Measurements from ENCODE around the gene ZNF518B. TPM values are rescaled to one million over a fixed set of nuclear protein-coding genes. Genes with fewer than 3 reads are reported as not detected.

Gene ZNF518B
- total and polyA plus RNA-seq, 9 of the 15 experiments (the other 6 are each of a cell fraction or from before 2014, with no cell fraction given), result 13.1 to 48.9 (median 37.5) TPM

DNA sequence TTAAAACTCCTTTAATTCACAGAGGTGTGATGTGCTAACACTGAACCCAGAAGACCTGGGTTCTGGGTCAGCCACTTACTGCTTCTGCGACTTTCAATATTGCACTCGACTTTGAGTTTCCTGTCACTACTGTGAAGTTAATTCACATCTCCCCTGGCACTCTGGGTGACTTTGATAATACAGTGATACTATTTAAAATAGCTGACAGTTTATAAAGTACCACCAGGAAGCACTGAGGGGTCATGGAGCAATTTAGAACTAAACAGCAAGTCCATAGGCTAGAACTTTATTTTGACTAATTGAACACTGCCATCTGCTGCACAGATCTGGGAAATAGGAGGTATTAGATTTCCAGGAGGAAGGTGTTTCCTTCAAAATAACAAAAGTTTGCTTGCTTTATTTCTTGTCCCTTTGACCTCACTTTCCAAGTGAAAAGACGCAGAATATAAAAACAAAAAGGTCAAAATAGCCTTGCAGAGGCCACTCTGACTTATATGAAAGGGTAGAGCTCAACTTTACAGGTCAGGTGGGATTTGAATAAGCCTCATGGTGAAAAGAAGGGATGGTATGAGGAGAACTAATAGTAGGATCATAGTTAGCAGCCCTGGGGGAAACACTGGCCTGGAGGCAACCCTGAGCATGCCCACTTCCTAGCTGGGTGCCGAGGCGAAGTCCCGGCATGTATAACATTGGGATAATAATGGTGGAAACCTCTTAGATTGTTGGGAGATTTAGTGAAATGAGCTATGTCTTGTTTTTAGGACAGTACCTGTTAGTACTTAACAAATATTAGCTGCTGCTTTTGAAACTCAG lies 53.4 kb downstream of the ZNF518B start:
- peak overlapping the region in 1 of 2 experiments; percentile 27; a peak in 1 of 4 replicates for H3K9ac ChIP-seq (ENCODE audit: insufficient read depth in 1 of 2, low read depth in 2 of 2, low read length in 2 of 2)
- WGBS (ENCODE audit: insufficient coverage, low coverage, missing lambda C conversion rate), result 35% methylated on average over 6 of the region's 6 CpGs
- peak; percentile 94 for ATAC-seq
- H3K27ac ChIP-seq (ENCODE audit: extremely low read depth, low read depth, low read length), result peak overlapping the region; percentile 61
- no peaks in the 10 kb centered on the region for H3K79me2 ChIP-seq (ENCODE audit: control insufficient read depth, insufficient read depth, low read length)
- no peak overlapping the region for H3K4me3 ChIP-seq
- peaks cover 0 to 16% of the 10 kb centered on the region in 2 experiments; a peak in 3 of 5 replicates for H3K4me1 ChIP-seq (replicated peaks in 1 of 2; ENCODE audit: control insufficient read depth in 2 of 2, insufficient read depth in 2 of 2, low read length in 2 of 2)
- DNase-seq (ENCODE audit: extremely low read depth in 1 of 4, low spot score in 3 of 4), result peak; percentile 33 to 79 (median 48)
- H3K27me3 ChIP-seq (ENCODE audit: control insufficient read depth in 2 of 2, insufficient read depth in 2 of 2, low read length in 2 of 2), result no peaks in the 10 kb centered on the region
- no peak overlapping the region for H3K4me2 ChIP-seq (ENCODE audit: insufficient read depth, low read length)
- no TSS peak for BruUV-seq (replicated peaks)
- in situ Hi-C loops (cut with MboI) (loop anchor here (5.0 kb wide), 1 partner anchor 237 kb away; no protein-coding TSS in a partner anchor), intact Hi-C loops (cut with micrococcal nuclease) (loop anchor here (1.0 to 5.0 kb wide), 9 partner anchors 77 to 332 kb away; no protein-coding TSS in a partner anchor)
- ChIA-PET POLR2A (interaction anchor here (0.6 to 3.9 kb wide), 8 partner anchors 107 to 286 kb away, joined by 3 to 14 read pairs (median 4); no protein-coding TSS in a partner anchor), CTCF (ENCODE audit: low intra/inter-chr PET ratio) (interaction anchor here (0.7 to 3.7 kb wide), 6 partner anchors 146 to 246 kb away, joined by 3 to 36 read pairs (median 14); no protein-coding TSS in a partner anchor)
- H3K9me1 ChIP-seq (ENCODE audit: control insufficient read depth, insufficient read depth, low read length), result no peaks in the 10 kb centered on the region
- peak overlapping the region; percentile 76 for H2AFZ ChIP-seq (ENCODE audit: low read depth, low read length)
- no peaks in the 10 kb centered on the region for H3K36me3 ChIP-seq (ENCODE audit: control insufficient read depth, insufficient read depth, low read length)
- H4K20me1 ChIP-seq (replicated peaks; ENCODE audit: control insufficient read depth, insufficient read depth, low read length), result no peaks in the 10 kb centered on the region
- H3K9me3 ChIP-seq (replicated peaks; ENCODE audit: control insufficient read depth, insufficient read depth, low read depth, low read length), result no peaks in the 10 kb centered on the region
- peak; percentile 91 for FAIRE-seq
- TF ChIP-seq, protein P1, sequence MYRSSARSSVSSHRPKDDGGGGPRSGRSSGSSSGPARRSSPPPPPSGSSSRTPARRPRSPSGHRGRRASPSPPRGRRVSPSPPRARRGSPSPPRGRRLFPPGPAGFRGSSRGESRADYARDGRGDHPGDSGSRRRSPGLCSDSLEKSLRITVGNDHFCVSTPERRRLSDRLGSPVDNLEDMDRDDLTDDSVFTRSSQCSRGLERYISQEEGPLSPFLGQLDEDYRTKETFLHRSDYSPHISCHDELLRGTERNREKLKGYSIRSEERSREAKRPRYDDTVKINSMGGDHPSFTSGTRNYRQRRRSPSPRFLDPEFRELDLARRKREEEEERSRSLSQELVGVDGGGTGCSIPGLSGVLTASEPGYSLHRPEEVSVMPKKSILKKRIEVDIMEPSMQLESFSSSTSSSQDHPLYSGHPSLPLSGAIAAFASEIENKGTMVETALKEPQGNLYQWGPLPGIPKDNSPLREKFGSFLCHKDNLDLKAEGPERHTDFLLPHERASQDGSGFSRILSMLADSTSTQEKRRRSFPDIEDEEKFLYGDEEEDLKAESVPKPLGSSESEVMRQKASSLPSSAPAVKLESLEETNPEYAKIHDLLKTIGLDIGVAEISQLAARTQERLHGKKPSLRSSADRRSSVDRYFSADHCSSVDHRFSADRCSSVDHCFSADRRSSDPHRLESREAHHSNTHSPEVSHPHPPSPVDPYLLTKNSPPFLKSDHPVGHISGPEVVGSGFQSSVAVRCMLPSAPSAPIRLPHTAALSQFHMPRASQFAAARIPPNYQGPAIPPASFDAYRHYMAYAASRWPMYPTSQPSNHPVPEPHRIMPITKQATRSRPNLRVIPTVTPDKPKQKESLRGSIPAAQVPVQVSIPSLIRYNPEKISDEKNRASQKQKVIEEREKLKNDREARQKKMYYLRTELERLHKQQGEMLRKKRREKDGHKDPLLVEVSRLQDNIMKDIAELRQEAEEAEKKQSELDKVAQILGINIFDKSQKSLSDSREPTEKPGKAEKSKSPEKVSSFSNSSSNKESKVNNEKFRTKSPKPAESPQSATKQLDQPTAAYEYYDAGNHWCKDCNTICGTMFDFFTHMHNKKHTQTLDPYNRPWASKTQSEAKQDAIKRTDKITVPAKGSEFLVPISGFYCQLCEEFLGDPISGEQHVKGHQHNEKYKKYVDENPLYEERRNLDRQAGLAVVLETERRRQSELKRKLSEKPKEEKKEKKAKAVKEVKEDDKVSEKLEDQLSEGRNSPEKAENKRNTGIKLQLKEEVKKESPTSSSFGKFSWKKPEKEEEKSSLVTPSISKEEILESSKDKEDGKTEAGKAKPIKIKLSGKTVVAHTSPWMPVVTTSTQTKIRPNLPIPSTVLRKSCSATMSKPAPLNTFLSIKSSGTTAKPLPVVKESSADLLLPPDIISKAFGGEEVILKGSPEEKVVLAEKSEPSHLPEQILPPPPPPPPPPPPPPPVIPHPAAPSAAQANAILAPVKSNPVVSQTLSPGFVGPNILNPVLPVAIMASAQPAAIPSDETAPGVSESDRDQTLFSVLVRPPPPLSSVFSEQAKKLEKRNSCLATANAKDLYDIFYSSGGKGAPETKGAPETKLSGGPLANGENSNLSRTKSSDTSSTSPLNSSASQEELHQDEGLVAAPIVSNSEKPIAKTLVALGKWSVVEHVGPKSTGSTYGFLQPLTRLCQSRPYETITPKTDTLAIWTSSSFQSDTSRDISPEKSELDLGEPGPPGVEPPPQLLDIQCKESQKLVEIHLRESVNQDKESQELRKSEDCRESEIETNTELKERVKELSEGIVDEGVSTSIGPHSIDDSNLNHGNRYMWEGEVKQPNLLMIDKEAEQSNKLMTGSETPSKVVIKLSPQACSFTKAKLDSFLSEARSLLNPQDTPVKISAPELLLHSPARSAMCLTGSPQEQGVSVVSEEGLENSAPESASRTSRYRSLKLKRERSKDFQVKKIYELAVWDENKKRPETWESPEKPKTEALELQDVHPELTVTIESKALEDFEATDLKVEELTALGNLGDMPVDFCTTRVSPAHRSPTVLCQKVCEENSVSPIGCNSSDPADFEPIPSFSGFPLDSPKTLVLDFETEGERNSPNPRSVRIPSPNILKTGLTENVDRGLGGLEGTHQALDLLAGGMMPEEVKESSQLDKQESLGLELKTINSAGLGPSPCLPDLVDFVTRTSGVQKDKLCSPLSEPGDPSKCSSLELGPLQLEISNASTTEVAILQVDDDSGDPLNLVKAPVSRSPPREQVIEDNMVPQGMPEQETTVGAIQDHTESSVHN (IDR thresholded peaks at IDR 0.05; ENCODE audit: borderline replicate concordance in 1 of 2, low read depth in 1 of 2), result no peak
- TF ChIP-seq, protein P2, sequence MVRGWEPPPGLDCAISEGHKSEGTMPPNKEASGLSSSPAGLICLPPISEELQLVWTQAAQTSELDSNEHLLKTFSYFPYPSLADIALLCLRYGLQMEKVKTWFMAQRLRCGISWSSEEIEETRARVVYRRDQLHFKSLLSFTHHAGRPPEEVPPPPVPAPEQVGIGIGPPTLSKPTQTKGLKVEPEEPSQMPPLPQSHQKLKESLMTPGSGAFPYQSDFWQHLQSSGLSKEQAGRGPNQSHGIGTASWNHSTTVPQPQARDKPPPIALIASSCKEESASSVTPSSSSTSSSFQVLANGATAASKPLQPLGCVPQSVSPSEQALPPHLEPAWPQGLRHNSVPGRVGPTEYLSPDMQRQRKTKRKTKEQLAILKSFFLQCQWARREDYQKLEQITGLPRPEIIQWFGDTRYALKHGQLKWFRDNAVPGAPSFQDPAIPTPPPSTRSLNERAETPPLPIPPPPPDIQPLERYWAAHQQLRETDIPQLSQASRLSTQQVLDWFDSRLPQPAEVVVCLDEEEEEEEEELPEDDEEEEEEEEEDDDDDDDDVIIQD (CRISPR knock-in tag; IDR thresholded peaks at IDR 0.05), result no peak
- TF ChIP-seq ZNF224 (CRISPR knock-in tag; IDR thresholded peaks at IDR 0.05) (no peak), DEAF1 (CRISPR knock-in tag; IDR thresholded peaks at IDR 0.05) (peak; percentile 95), FOXM1 (IDR thresholded peaks at IDR 0.05; ENCODE audit: low read depth) (peak; percentile 46), FOXM1 (CRISPR knock-in tag; IDR thresholded peaks at IDR 0.05; ENCODE audit: low read depth) (no peak), L3MBTL2 (IDR thresholded peaks at IDR 0.05) (0 out of 2 replicates have a peak, but pooled peaks have one; percentile 39), ZNF311 (CRISPR knock-in tag; IDR thresholded peaks at IDR 0.05) (0 out of 2 replicates have a peak, but pooled peaks have one; percentile 8)

All from K562 (cell line).